SK-N-SH (cell line): Measurements from ENCODE around the gene TIMM17B. TPM values are rescaled to one million over a fixed set of nuclear protein-coding genes. Genes with fewer than 3 reads are reported as not detected.

Source experiments
- CTCF ChIA-PET: fragments of 300-600, 350-600 bp; formaldehyde crosslinking; extraction: SDS; loops from one replicate; lab custom pipeline; 2021; lab: Yijun Ruan, JAX
- POLR2A ChIA-PET: fragments of 350-600 bp; sonication (Branson Sonifier 250); formaldehyde crosslinking; extraction: SDS; loops from one replicate; lab custom pipeline; 2020; ENCODE audit warnings: antibody characterized with exemption, inconsistent platforms; lab: Yijun Ruan, JAX
- DNase-seq: peaks from one replicate; pipeline ENCODE4 v3.0.0; 2012
- H2AFZ ChIP-seq: fragments of 200-600 bp; sonication (generic); 2 replicates; pipeline ENCODE4 v1.8.1; 2016; ENCODE audit warnings: antibody characterized with exemption, mild to moderate bottlenecking, low read depth
- H3F3A ChIP-seq: fragments of 200-600 bp; sonication (generic); replicated peaks from 2 replicates; pipeline ENCODE3; 2016; ENCODE audit warnings: antibody characterized with exemption, mild to moderate bottlenecking; ENCODE audit not compliant: insufficient read depth
- H3K27ac ChIP-seq, 2 experiments: fragments of 200-500 bp in 1 of 2; fragments of 200-600 bp in 1 of 2; sonication (Bioruptor generic) in 1 of 2; sonication (generic), shearing (Covaris generic) in 1 of 2; 2 replicates each; pipeline versions ENCODE4 v1.5.1 to v1.6.1; 2014 to 2016; ENCODE audit warnings: low read depth in 2 of 2, inconsistent platforms in 1 of 2, low read length in 1 of 2, mild to moderate bottlenecking in 1 of 2, mixed read lengths in 1 of 2
- H3K27me3 ChIP-seq: fragments of 200-600 bp; sonication (generic), shearing (Covaris generic); 2 replicates; pipeline ENCODE4 v1.6.1; 2016; ENCODE audit warnings: mixed run types; ENCODE audit not compliant: insufficient read depth
- H3K36me3 ChIP-seq, 2 experiments: fragments of 200-500 bp in 1 of 2; fragments of 200-600 bp in 1 of 2; sonication (Bioruptor generic) in 1 of 2; sonication (generic) in 1 of 2; replicated peaks in 1 of 2; 2 replicates each; pipeline versions ENCODE3 to v1.5.1; 2014 to 2016; ENCODE audit warnings: low read length in 1 of 2, mild to moderate bottlenecking in 1 of 2; ENCODE audit not compliant: insufficient read depth in 2 of 2, control insufficient read depth in 1 of 2
- H3K4me1 ChIP-seq, 2 experiments: fragments of 200-500 bp in 1 of 2; fragments of 200-600 bp in 1 of 2; sonication (Bioruptor generic) in 1 of 2; sonication (generic), shearing (Covaris generic) in 1 of 2; 2 replicates each; pipeline versions ENCODE4 v1.5.1 to v1.6.1; 2014 to 2016; ENCODE audit warnings: low read depth in 1 of 2, low read length in 1 of 2, mixed run types in 1 of 2; ENCODE audit not compliant: insufficient read depth in 2 of 2, control insufficient read depth in 1 of 2
- H3K4me2 ChIP-seq: fragments of 200-600 bp; sonication (generic), shearing (Covaris generic); 2 replicates; pipeline ENCODE4 v1.6.1; 2017; ENCODE audit warnings: mixed run types
- H3K4me3 ChIP-seq, 2 experiments: fragments of 200-500 bp in 1 of 2; fragments of 200-600 bp in 1 of 2; sonication (Bioruptor generic) in 1 of 2; sonication (generic), shearing (Covaris generic) in 1 of 2; 2 replicates each; pipeline versions ENCODE4 v1.5.1 to v1.8.1; 2014 to 2016; ENCODE audit warnings: low read depth in 2 of 2, inconsistent platforms in 1 of 2, low read length in 1 of 2, mild to moderate bottlenecking in 1 of 2, mixed read lengths in 1 of 2, moderate library complexity in 1 of 2
- H3K79me2 ChIP-seq: fragments of 200-600 bp; sonication (generic); 2 replicates; pipeline ENCODE4 v1.8.1; 2017; ENCODE audit warnings: mild to moderate bottlenecking; ENCODE audit not compliant: insufficient read depth
- H3K9ac ChIP-seq: fragments of 200-600 bp; sonication (generic); 2 replicates; pipeline ENCODE4 v1.6.1; 2017; ENCODE audit warnings: mixed run types
- H3K9me2 ChIP-seq: fragments of 200-600 bp; sonication (generic); 2 replicates; pipeline ENCODE4 v1.6.1; 2017; ENCODE audit warnings: mixed run types
- H3K9me3 ChIP-seq: fragments of 200-600 bp; sonication (generic); 2 replicates; pipeline ENCODE4 v1.6.1; 2017; ENCODE audit warnings: mixed run types, mild to moderate bottlenecking, moderate library complexity
- H4K20me1 ChIP-seq: fragments of 200-600 bp; sonication (generic); 2 replicates; pipeline ENCODE4 v1.6.1; 2017; ENCODE audit warnings: mild to moderate bottlenecking, mixed run types; ENCODE audit not compliant: insufficient read depth
- CHD2 ChIP-seq: fragments of 150-350 bp; IDR thresholded peaks from 2 replicates; pipeline ENCODE4 v1.6.1; 2018; ENCODE audit warnings: low read length; ENCODE audit not compliant: partially characterized antibody
- ELF1 ChIP-seq: IDR thresholded peaks from 2 replicates; pipeline ENCODE4 v1.4.0; 2012
- EP300 ChIP-seq, 2 experiments: IDR thresholded peaks; 2 replicates each; pipeline versions ENCODE4 v1.4.0 to v1.6.1; 2012; ENCODE audit warnings: borderline replicate concordance in 1 of 2, low read depth in 1 of 2, low read length in 1 of 2
- JUND ChIP-seq: IDR thresholded peaks from 2 replicates; pipeline ENCODE4 v1.4.0; 2012
- MEF2A ChIP-seq: IDR thresholded peaks from 2 replicates; pipeline ENCODE4 v1.4.0; 2012; ENCODE audit warnings: low read depth, borderline replicate concordance
- REST ChIP-seq: IDR thresholded peaks from 2 replicates; pipeline ENCODE4 v1.6.1; 2012; ENCODE audit warnings: mild to moderate bottlenecking, low read depth, low read length, moderate library complexity
- RFX5 ChIP-seq: IDR thresholded peaks from 2 replicates; pipeline ENCODE4 v1.6.1; 2012; ENCODE audit warnings: mild to moderate bottlenecking, improper control_type of control experiment, low read length
- RXRA ChIP-seq: IDR thresholded peaks from 2 replicates; pipeline ENCODE4 v1.4.0; 2012; ENCODE audit warnings: low read depth, mild to moderate bottlenecking, borderline replicate concordance
- TAF1 ChIP-seq: IDR thresholded peaks from 2 replicates; pipeline ENCODE4 v1.6.1; 2012; ENCODE audit warnings: low read depth, mild to moderate bottlenecking, low read length, moderate library complexity, borderline replicate concordance
- TCF12 ChIP-seq: IDR thresholded peaks from 2 replicates; pipeline ENCODE4 v1.4.0; 2012
- TEAD4 ChIP-seq: IDR thresholded peaks from 2 replicates; pipeline ENCODE4 v1.4.0; 2012; ENCODE audit warnings: mild to moderate bottlenecking, borderline replicate concordance; ENCODE audit not compliant: insufficient read depth
- WGBS: methylation state at CpG from one replicate; pipeline ENCODE4 v1.1.6; 2017; ENCODE audit warnings: low lambda C conversion rate; 5-methylcytosine and 5-hydroxymethylcytosine counted together
- polyA plus RNA-seq, 3 experiments: library from polyadenylated mRNA; depleted of rRNA; stranded (reverse); fragments of >200 nt; gene quantifications; 2 replicates each; pipeline ENCODE4 v1.2.3, GENCODE V29; 2012
- TF ChIP-seq, protein P1 (sequence below): fragments of 200-600 bp; sonication (generic); IDR thresholded peaks from 2 replicates; pipeline ENCODE4 v1.6.1; 2017; ENCODE audit warnings: antibody characterized with exemption, mild to moderate bottlenecking, moderate library complexity

TIMM17B gene
- polyA plus RNA-seq, 1 of the 3 experiments (the other 2 are of a cell fraction) = 87.0 TPM

GRCh38 chrX:48917139-48918001 lies 19.8 kb upstream of the TIMM17B start (continued):
- peak; percentile 85 for TF ChIP-seq RFX5
- TF ChIP-seq EP300 (IDR thresholded peaks at IDR 0.05; ENCODE audit: borderline replicate concordance in 1 of 2, low read depth in 1 of 2, low read length in 1 of 2) = no peak
- TF ChIP-seq, all 33 proteins: peak for 6

- TF ChIP-seq CHD2 (no peak), JUND (no peak), RXRA (no peak), ELF1 (no peak), TEAD4 (no peak), REST (no peak), EP300 (IDR thresholded peaks at IDR 0.05; ENCODE audit: borderline replicate concordance in 1 of 2, low read depth in 1 of 2, low read length in 1 of 2) (no peak), MEF2A (no peak), TAF1 (no peak), TCF12 (no peak)
- TF ChIP-seq, protein P1, sequence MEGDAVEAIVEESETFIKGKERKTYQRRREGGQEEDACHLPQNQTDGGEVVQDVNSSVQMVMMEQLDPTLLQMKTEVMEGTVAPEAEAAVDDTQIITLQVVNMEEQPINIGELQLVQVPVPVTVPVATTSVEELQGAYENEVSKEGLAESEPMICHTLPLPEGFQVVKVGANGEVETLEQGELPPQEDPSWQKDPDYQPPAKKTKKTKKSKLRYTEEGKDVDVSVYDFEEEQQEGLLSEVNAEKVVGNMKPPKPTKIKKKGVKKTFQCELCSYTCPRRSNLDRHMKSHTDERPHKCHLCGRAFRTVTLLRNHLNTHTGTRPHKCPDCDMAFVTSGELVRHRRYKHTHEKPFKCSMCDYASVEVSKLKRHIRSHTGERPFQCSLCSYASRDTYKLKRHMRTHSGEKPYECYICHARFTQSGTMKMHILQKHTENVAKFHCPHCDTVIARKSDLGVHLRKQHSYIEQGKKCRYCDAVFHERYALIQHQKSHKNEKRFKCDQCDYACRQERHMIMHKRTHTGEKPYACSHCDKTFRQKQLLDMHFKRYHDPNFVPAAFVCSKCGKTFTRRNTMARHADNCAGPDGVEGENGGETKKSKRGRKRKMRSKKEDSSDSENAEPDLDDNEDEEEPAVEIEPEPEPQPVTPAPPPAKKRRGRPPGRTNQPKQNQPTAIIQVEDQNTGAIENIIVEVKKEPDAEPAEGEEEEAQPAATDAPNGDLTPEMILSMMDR = no peak
- peaks cover 10% of the 10 kb centered on the region for H3F3A ChIP-seq
- ChIA-PET CTCF (interaction anchor here (1.9 to 3.2 kb wide), 2 partner anchors 12 to 23 kb away, joined by 6 to 12 read pairs; no protein-coding TSS in a partner anchor), POLR2A (no interaction called here)
- H3K9me3 ChIP-seq = no peaks in the 10 kb centered on the region
- H3K36me3 ChIP-seq = peaks cover 0 to 17% of the 10 kb centered on the region in 2 experiments
- H3K9ac ChIP-seq = no peak overlapping the region
- H4K20me1 ChIP-seq = 0 out of 2 replicates have a peak, but pooled peaks cover 8% of the 10 kb centered on the region
- H3K4me2 ChIP-seq = no peak overlapping the region
- 87% methylated on average over 9 of the region's 13 CpGs for WGBS
- peaks cover 19% of the 10 kb centered on the region for H3K79me2 ChIP-seq
- no peaks in the 10 kb centered on the region for H3K9me2 ChIP-seq
- peaks cover 5 to 31% of the 10 kb centered on the region in 2 experiments; a peak in 2 of 4 replicates for H3K4me1 ChIP-seq
- H3K4me3 ChIP-seq = no peak overlapping the region
- H3K27me3 ChIP-seq = no peaks in the 10 kb centered on the region
- no peak for DNase-seq
- no peak overlapping the region for H3K27ac ChIP-seq
- no peak overlapping the region for H2AFZ ChIP-seq
Measured at GRCh38 chrX:48914593-48915493, 17.3 kb upstream of the TIMM17B start.
